ENCODE results near the gene CTU2. TPM values are rescaled to one million over a fixed set of nuclear protein-coding genes. Genes with fewer than 3 reads are reported as not detected.

CTU2 gene
- polyA plus RNA-seq, 1 of the 3 experiments (the other 2 are of a cell fraction): 16.2 TPM

DNA sequence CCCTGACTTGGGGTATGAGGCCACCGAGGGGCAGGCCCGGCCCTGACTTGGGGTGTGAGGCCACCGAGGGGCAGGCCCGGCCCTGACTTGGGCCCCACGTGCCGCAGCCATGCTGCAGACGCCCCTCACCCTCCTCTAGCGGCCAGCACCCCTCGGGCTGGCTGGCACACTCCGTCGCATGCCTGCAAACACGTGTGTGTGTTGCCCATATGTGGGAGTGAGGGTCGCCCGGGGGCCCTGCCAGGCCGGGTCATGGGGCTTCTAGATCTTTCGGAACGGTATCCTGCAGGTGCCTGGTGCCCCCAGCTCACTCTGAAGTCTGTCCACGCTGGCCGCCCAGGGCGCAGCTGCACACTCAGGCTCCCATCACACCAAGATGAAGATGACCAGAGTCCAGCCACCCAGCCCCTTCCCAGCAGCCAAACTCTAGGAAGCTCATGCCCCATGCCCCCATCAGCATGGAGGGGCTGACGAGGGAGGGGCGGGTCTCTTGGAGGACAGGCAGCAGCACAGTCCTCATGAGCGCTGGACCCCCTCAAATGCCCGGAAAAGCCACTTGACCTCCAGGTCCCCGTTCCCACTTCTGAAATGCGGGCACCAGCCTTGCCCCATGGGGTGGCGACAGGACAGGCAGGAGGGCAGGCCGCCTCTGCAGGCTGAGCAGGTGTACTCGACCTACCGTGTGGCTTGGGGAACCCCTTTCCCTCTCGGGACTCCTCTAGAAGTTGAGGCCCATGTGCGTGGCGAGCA lies 33.8 kb downstream of the CTU2 start:
- ChIA-PET CTCF (interaction anchor here (1.7 to 17.4 kb wide), 2 partner anchors 19 to 50 kb away, joined by 3 to 540 read pairs; no protein-coding TSS in a partner anchor), POLR2A (no interaction called here)
- no peaks in the 10 kb centered on the region for H3K9me2 ChIP-seq
- H4K20me1 ChIP-seq (ENCODE audit: insufficient read depth): peaks cover 36% of the 10 kb centered on the region
- H3K4me2 ChIP-seq: no peak overlapping the region
- peaks cover 23% of the 10 kb centered on the region; the same call in 1 of the 2 replicates for H3K79me2 ChIP-seq (ENCODE audit: insufficient read depth)
- TF ChIP-seq, protein P1, sequence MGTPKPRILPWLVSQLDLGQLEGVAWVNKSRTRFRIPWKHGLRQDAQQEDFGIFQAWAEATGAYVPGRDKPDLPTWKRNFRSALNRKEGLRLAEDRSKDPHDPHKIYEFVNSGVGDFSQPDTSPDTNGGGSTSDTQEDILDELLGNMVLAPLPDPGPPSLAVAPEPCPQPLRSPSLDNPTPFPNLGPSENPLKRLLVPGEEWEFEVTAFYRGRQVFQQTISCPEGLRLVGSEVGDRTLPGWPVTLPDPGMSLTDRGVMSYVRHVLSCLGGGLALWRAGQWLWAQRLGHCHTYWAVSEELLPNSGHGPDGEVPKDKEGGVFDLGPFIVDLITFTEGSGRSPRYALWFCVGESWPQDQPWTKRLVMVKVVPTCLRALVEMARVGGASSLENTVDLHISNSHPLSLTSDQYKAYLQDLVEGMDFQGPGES (IDR thresholded peaks at IDR 0.05; ENCODE audit: low read depth, low read length): no peak
- TF ChIP-seq PBX3 (IDR thresholded peaks at IDR 0.05) (no peak), YY1 (IDR thresholded peaks at IDR 0.05; ENCODE audit: low read depth) (no peak), ZBTB33 (IDR thresholded peaks at IDR 0.05; ENCODE audit: borderline replicate concordance, low read depth) (no peak), GATA2 (CRISPR knock-in tag; IDR thresholded peaks at IDR 0.05) (no peak)
- no peak overlapping the region for H3K9ac ChIP-seq
- no peak overlapping the region for H2AFZ ChIP-seq (ENCODE audit: low read depth)
- 97% methylated on average over 13 of the region's 33 CpGs for WGBS (ENCODE audit: low lambda C conversion rate)
- no peak overlapping the region for H3K4me3 ChIP-seq (ENCODE audit: low read depth in 2 of 2, low read length in 1 of 2)
- no peaks in the 10 kb centered on the region for H3K27me3 ChIP-seq (ENCODE audit: insufficient read depth)
- no peak overlapping the region for H3K27ac ChIP-seq (ENCODE audit: low read depth in 2 of 2, low read length in 1 of 2)
- no peaks in the 10 kb centered on the region for H3K9me3 ChIP-seq
- H3K4me1 ChIP-seq (ENCODE audit: control insufficient read depth in 1 of 2, insufficient read depth in 2 of 2, low read depth in 1 of 2, low read length in 1 of 2): peaks cover 0 to 6% of the 10 kb centered on the region in 2 experiments; a peak in 1 of 4 replicates
- peaks cover 0 to 26% of the 10 kb centered on the region in 2 experiments for H3K36me3 ChIP-seq (replicated peaks in 1 of 2; ENCODE audit: control insufficient read depth in 1 of 2, insufficient read depth in 2 of 2, low read length in 1 of 2)
- H3F3A ChIP-seq (replicated peaks; ENCODE audit: insufficient read depth): peaks cover 8% of the 10 kb centered on the region
- DNase-seq: no peak

DNA sequence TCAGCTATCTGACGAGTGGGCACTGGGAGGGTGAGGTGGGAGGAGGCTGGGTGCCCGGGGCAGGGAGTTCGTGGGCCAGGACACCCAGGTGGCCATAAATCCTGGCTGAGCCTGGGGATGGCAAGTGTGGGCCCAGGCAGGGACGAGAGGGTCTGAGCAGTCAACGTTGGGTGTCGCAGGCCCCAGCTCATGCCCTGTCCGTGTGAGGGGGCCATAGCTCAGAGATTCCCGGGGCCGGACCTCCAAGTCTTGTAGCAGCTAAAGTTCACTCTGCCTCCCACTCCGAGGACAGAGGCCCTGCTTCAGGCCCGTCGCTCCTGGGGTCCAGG lies 34.4 kb downstream of the CTU2 start:
- peaks cover 32% of the 10 kb centered on the region for H4K20me1 ChIP-seq (ENCODE audit: insufficient read depth)
- no peak overlapping the region for H3K4me3 ChIP-seq (ENCODE audit: low read depth in 2 of 2, low read length in 1 of 2)
- no peaks in the 10 kb centered on the region for H3K27me3 ChIP-seq (ENCODE audit: insufficient read depth)
- H3K4me1 ChIP-seq (ENCODE audit: control insufficient read depth in 1 of 2, insufficient read depth in 2 of 2, low read depth in 1 of 2, low read length in 1 of 2): peaks cover 0 to 6% of the 10 kb centered on the region in 2 experiments; a peak in 1 of 4 replicates
- 92% methylated on average over 4 of the region's 12 CpGs for WGBS (ENCODE audit: low lambda C conversion rate)
- H3F3A ChIP-seq (replicated peaks; ENCODE audit: insufficient read depth): peaks cover 8% of the 10 kb centered on the region
- no peak overlapping the region for H2AFZ ChIP-seq (ENCODE audit: low read depth)
- H3K4me2 ChIP-seq: no peak overlapping the region
- ChIA-PET POLR2A (no interaction called here), CTCF (interaction anchor here (0.6 to 17.4 kb wide), 3 partner anchors 19 to 427 kb away, joined by 3 to 540 read pairs (median 3); no protein-coding TSS in a partner anchor)
- peaks cover 23% of the 10 kb centered on the region; the same call in 1 of the 2 replicates for H3K79me2 ChIP-seq (ENCODE audit: insufficient read depth)
- H3K27ac ChIP-seq (ENCODE audit: low read depth in 2 of 2, low read length in 1 of 2): no peak overlapping the region
- no peaks in the 10 kb centered on the region for H3K9me3 ChIP-seq
- peaks cover 0 to 21% of the 10 kb centered on the region in 2 experiments for H3K36me3 ChIP-seq (replicated peaks in 1 of 2; ENCODE audit: control insufficient read depth in 1 of 2, insufficient read depth in 2 of 2, low read length in 1 of 2)
- H3K9ac ChIP-seq: no peak overlapping the region
- no peak for DNase-seq
- no peaks in the 10 kb centered on the region for H3K9me2 ChIP-seq
- TF ChIP-seq RFX5 (IDR thresholded peaks at IDR 0.05; ENCODE audit: low read length) (no peak), FOSL2 (IDR thresholded peaks at IDR 0.05; ENCODE audit: borderline replicate concordance, low read depth) (no peak), FOXM1 (IDR thresholded peaks at IDR 0.05; ENCODE audit: low read depth) (no peak), REST (IDR thresholded peaks at IDR 0.05; ENCODE audit: low read depth, low read length) (no peak), SMC3 (IDR thresholded peaks at IDR 0.05; ENCODE audit: low read depth, low read length) (no peak), JUND (IDR thresholded peaks at IDR 0.05) (no peak), ELF1 (IDR thresholded peaks at IDR 0.05) (no peak), TEAD4 (IDR thresholded peaks at IDR 0.05; ENCODE audit: borderline replicate concordance, insufficient read depth) (no peak), MAX (IDR thresholded peaks at IDR 0.05; ENCODE audit: low read depth) (no peak), YY1 (IDR thresholded peaks at IDR 0.05; ENCODE audit: low read depth) (no peak), POLR2AphosphoS5 (IDR thresholded peaks at IDR 0.05; ENCODE audit: low read depth, low read length) (no peak), EP300 (IDR thresholded peaks at IDR 0.05; ENCODE audit: borderline replicate concordance in 1 of 2, low read depth in 1 of 2, low read length in 1 of 2) (no peak), MEF2A (IDR thresholded peaks at IDR 0.05; ENCODE audit: borderline replicate concordance, low read depth) (no peak)
- TF ChIP-seq, protein P1 (IDR thresholded peaks at IDR 0.05; ENCODE audit: low read depth, low read length): no peak
